Hepatocyte (in vitro differentiated cells): ENCODE results near the gene IFNL1. TPM values are rescaled to one million over a fixed set of nuclear protein-coding genes. Genes with fewer than 3 reads are reported as not detected.

ENCODE experiments used
- DNase-seq: peaks from one replicate; pipeline ENCODE4 v3.0.0-alpha.2; 2016; ENCODE audit warnings: low spot score
- H2AFZ ChIP-seq: fragments of 200-600 bp; sonication (generic); 2 replicates; pipeline ENCODE4 v1.6.0; 2016; ENCODE audit warnings: antibody characterized with exemption, mild to moderate bottlenecking
- H3K27ac ChIP-seq: fragments of 200-600 bp; sonication (generic); 2 replicates; pipeline ENCODE4 v1.5.1; 2016; ENCODE audit warnings: mild to moderate bottlenecking
- H3K27me3 ChIP-seq: fragments of 200-600 bp; sonication (generic); 2 replicates; pipeline ENCODE4 v1.6.1; 2016
- H3K36me3 ChIP-seq: fragments of 200-600 bp; sonication (generic); replicated peaks from 2 replicates; pipeline ENCODE4 v1.5.1; 2016; ENCODE audit warnings: low read depth; ENCODE audit not compliant: insufficient read depth
- H3K4me1 ChIP-seq: fragments of 200-600 bp; sonication (generic); 2 replicates; pipeline ENCODE4 v1.5.1; 2016; ENCODE audit warnings: mild to moderate bottlenecking, moderate library complexity; ENCODE audit not compliant: insufficient read depth
- H3K4me2 ChIP-seq: fragments of 200-600 bp; sonication (generic); 2 replicates; pipeline ENCODE4 v1.6.0; 2016
- H3K4me3 ChIP-seq: fragments of 200-600 bp; sonication (generic); 2 replicates; pipeline ENCODE4 v1.5.1; 2016; ENCODE audit warnings: mild to moderate bottlenecking
- H3K79me2 ChIP-seq: fragments of 200-600 bp; sonication (generic); 2 replicates; pipeline ENCODE4 v1.6.0; 2017; ENCODE audit warnings: mild to moderate bottlenecking
- H3K9me2 ChIP-seq: fragments of 200-600 bp; sonication (generic); replicated peaks from 2 replicates; pipeline ENCODE4 v1.6.0; 2017; ENCODE audit warnings: mild to moderate bottlenecking; ENCODE audit not compliant: insufficient read depth
- H3K9me3 ChIP-seq: fragments of 200-600 bp; sonication (generic); 2 replicates; pipeline ENCODE4 v1.5.1; 2016; ENCODE audit warnings: low read depth, mild to moderate bottlenecking
- H4K20me1 ChIP-seq: fragments of 200-600 bp; sonication (generic); 2 replicates; pipeline ENCODE4 v1.6.0; 2016; ENCODE audit warnings: mild to moderate bottlenecking; ENCODE audit not compliant: insufficient read depth, poor library complexity, severe bottlenecking
- EZH2 ChIP-seq: fragments of 200-600 bp; sonication (generic); IDR thresholded peaks from 2 replicates; pipeline ENCODE4 v1.6.1; 2016; ENCODE audit warnings: antibody characterized with exemption, mild to moderate bottlenecking, borderline replicate concordance
- EZH2phosphoT487 ChIP-seq: fragments of 200-600 bp; sonication (generic); IDR thresholded peaks from one replicate; pipeline ENCODE4 v1.6.1; 2018; ENCODE audit warnings: antibody characterized with exemption, mild to moderate bottlenecking, low read depth, moderate library complexity; ENCODE audit not compliant: unreplicated experiment, severe bottlenecking
- WGBS: methylation state at CpG from one replicate; pipeline ENCODE4 v1.1.6; 2016; ENCODE audit warnings: low lambda C conversion rate; ENCODE audit errors: missing lambda C conversion rate; 5-methylcytosine and 5-hydroxymethylcytosine counted together
- polyA plus RNA-seq: library from polyadenylated mRNA; unstranded; fragments of >200 nt; fragmentation: Nextera tagmentation; extraction: Ambion mirVana; gene quantifications from 2 replicates; pipeline ENCODE4 v1.2.1, GENCODE V29; 2016
- total RNA-seq: library from RNA; depleted of rRNA; stranded (reverse); fragments of >200 nt; gene quantifications from 2 replicates; pipeline ENCODE4 v1.2.3, GENCODE V29; 2014
- TF ChIP-seq, protein P1 (sequence below): fragments of 200-600 bp; sonication (generic); IDR thresholded peaks from 2 replicates; pipeline ENCODE4 v1.5.1; 2016; ENCODE audit warnings: antibody characterized with exemption, mild to moderate bottlenecking; ENCODE audit not compliant: poor library complexity

The IFNL1 gene
- total RNA-seq: not detected in 2 replicates
- polyA plus RNA-seq: not detected in 2 replicates

DNA sequence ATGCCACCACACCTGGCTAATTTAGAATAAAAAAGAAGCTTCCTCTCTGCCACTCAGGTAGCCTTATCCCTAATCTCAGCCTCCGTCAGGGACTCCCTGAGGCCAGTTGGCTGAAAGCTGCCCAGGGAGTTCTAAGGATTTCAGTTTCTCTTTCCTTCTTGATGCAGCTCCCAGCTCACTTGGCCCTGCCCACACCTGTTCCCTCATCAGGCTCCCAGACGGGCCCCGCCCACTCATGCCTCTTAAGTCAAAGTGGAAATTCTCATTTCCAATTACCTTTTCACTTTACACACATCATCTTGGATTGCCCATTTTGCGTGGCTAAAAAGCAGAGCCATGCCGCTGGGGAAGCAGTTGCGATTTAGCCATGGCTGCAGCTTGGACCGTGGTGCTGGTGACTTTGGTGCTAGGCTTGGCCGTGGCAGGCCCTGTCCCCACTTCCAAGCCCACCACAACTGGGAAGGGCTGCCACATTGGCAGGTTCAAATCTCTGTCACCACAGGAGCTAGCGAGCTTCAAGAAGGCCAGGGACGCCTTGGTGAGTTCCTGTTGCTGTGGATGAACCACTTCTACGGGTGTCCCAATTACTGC is at the start of gene IFNL1:
Gene IFNL1, plus strand, starts transcription at position 353 of the 591 bp plus-strand sequence. Its CDS starts 15 bp downstream, at position 368.
- no peaks in the 10 kb centered on the region for H3K4me1 ChIP-seq
- no peak within 1 kb of the TSS for H3K4me3 ChIP-seq
- WGBS: 89% methylated on average over 11 of the region's 11 CpGs
- DNase-seq: peak; percentile 56
- no peaks in the 10 kb centered on the region for H4K20me1 ChIP-seq
- H3K27me3 ChIP-seq: peaks cover 3% of the 10 kb centered on the region
- TF ChIP-seq EZH2phosphoT487 (no peak), EZH2 (no peak)
- TF ChIP-seq, protein P1, sequence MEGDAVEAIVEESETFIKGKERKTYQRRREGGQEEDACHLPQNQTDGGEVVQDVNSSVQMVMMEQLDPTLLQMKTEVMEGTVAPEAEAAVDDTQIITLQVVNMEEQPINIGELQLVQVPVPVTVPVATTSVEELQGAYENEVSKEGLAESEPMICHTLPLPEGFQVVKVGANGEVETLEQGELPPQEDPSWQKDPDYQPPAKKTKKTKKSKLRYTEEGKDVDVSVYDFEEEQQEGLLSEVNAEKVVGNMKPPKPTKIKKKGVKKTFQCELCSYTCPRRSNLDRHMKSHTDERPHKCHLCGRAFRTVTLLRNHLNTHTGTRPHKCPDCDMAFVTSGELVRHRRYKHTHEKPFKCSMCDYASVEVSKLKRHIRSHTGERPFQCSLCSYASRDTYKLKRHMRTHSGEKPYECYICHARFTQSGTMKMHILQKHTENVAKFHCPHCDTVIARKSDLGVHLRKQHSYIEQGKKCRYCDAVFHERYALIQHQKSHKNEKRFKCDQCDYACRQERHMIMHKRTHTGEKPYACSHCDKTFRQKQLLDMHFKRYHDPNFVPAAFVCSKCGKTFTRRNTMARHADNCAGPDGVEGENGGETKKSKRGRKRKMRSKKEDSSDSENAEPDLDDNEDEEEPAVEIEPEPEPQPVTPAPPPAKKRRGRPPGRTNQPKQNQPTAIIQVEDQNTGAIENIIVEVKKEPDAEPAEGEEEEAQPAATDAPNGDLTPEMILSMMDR: no peak
- H3K9me3 ChIP-seq: no peaks in the 10 kb centered on the region
- H3K79me2 ChIP-seq: no peaks in the 10 kb centered on the region
- H2AFZ ChIP-seq: no peak within 1 kb of the TSS
- H3K4me2 ChIP-seq: no peak within 1 kb of the TSS
- no peak within 1 kb of the TSS for H3K27ac ChIP-seq
- no peaks in the 10 kb centered on the region for H3K9me2 ChIP-seq
- no peaks in the 10 kb centered on the region for H3K36me3 ChIP-seq

DNA sequence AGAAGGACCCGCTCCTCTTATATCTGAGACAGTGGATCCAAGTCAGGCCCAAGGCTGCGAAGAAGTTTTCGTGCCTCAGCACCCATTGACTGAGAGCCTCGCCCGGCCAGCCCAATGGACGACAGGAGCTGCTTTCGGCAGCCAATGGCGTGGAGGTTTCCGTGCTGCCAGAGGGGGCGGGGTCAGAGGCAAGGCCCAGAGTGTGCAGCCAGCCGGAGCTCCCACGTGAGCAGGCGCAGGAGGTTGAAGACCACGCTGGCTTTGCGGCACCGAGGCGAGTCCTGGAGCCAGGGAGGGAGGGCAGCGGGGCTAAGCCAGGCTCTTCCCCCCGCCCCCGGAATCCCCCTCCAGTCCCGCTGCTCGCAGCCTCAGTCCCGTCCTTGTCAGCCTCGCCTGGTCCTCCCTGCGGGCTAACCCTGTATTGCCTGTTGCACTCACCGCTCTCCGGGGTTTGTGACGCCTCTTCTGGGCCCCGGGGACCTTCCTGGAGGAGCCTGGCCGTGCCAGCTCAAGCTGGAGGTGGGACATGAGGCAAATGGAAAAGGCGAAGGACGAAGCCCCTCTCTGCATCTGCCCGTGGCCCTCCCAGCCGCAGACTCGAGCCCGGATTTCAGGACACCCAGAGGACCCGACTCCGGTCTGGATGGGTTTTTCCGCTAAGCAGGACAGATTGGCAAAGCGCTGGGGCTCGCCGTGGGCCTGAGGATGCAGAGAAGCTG is 49.1 kb upstream of the IFNL1 start:
- Histone ChIP-seq H3K27ac (no peak overlapping the region), H3K9me2 (no peaks in the 10 kb centered on the region), H3K4me3 (no peak overlapping the region), H3K4me1 (peaks cover 4% of the 10 kb centered on the region), H3K79me2 (no peaks in the 10 kb centered on the region), H3K36me3 (no peaks in the 10 kb centered on the region), H4K20me1 (no peaks in the 10 kb centered on the region), H3K27me3 (peaks cover 29% of the 10 kb centered on the region), H3K4me2 (peak overlapping the region; percentile 69), H3K9me3 (no peaks in the 10 kb centered on the region), H2AFZ (no peak overlapping the region)
- WGBS: 33% methylated on average over 34 of the region's 42 CpGs
- no peak for DNase-seq
- TF ChIP-seq EZH2 (no peak), EZH2phosphoT487 (no peak)
- TF ChIP-seq, protein P1: no peak

- Histone ChIP-seq H3K27me3 (peaks cover 29% of the 10 kb centered on the region), H3K79me2 (no peaks in the 10 kb centered on the region), H3K27ac (no peak overlapping the region), H3K9me3 (no peaks in the 10 kb centered on the region), H3K36me3 (no peaks in the 10 kb centered on the region), H2AFZ (no peak overlapping the region), H3K4me2 (peak overlapping the region; percentile 69), H4K20me1 (no peaks in the 10 kb centered on the region), H3K4me1 (peaks cover 4% of the 10 kb centered on the region), H3K9me2 (no peaks in the 10 kb centered on the region), H3K4me3 (no peak overlapping the region)
- DNase-seq: peak; percentile 53
- 17% methylated on average over 73 of the region's 92 CpGs for WGBS
- TF ChIP-seq, protein P1: no peak
- peak; percentile 87 for TF ChIP-seq EZH2
Observed at GRCh38 chr19:39247701-39248664, 48.2 kb upstream of the IFNL1 start.
